T-helper 22 cell (primary cell): ENCODE measurements around the gene LMOD3.

Source experiments
- DNase-seq: peaks from one replicate; pipeline ENCODE4 v3.0.0-alpha.2; 2020; ENCODE audit warnings: low read depth

Gene LMOD3

DNA sequence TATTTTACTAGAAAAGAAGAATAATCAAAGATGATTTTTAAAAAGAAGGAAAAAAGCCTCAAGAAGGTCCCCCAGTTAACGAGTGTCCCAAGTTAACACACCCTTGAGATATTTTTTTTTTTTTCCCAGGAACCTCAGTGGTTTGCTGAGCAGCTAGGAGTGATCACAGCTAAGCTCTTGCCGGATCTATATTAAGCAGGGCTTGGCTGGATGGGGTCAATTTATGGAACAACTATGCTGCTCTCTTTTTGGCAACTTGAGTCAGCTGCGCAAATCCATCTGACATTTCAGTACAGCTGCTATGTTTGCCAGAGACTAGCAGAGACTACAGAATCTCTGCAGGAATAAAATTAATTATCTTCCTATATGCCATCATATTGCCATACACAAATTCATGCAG lies at the start of gene LMOD3:
Gene LMOD3, minus strand, starts transcription at position 193 of the 400 bp plus-strand sequence. CDS start 209 bp downstream, outside the sequence.
- DNase-seq = no peak

- no peak for DNase-seq
Measured at GRCh38 chr3:69172058-69172457, 49.7 kb upstream of the LMOD3 start.

DNA sequence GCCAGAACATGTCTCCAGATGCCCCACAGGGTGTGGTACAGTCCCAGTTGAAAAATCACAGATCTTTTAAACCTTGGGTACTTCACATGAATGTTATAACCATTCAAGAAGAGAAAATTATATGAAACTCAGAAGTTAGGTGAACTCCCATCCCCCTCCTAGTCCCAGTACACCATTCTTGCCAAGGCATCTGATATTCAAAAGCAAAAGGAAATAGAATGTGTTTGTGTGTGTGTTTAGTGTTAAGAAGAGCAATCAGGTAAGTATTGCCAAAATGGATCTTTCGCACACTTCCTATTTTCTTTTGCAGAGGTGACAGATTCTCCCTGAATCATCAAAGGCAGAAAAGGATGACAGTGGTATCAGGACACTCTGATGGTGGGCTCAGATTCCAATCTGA lies 44.1 kb upstream of the LMOD3 start:
- no peak for DNase-seq

DNA sequence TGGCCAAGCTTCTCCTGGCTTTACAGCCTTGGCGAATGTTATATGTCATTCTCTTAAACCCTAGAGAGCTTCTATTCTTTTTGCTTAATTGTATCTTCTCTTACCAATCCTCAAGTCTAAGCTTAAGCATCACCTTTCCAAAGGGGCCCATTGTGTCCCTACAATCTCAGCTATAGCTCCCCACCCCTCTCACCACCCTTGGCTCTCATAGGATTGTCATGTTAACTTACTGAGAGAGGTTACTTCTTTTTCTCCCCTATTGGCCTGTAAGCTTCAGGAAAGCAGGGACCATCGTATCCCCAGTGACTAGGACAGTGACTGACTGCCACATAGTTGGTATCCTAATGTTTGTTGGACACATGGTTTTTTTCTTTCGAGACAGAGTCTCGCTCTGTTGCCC lies 43.3 kb upstream of the LMOD3 start:
- no peak for DNase-seq

DNA sequence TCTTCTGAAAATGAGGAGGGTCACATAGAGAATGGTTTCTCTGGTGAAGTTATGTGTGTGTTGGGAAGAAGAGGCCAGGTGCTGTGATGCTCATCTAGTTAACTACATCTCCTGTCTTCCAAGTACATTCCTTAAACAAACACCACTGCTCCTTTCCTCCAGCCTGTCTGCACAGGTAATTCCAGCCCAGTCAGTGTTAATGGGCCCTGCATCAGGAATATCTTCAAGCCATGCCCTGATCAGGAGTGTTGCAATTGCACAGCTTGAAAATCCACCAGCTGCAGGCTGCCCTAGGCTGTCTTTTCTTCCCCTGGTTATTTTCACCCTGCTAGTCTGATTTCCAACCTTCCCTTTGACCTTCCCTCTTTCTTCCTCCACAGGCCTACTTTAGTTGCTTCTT lies 41.9 kb upstream of the LMOD3 start:
- DNase-seq = no peak

- DNase-seq = no peak
Measured at GRCh38 chr3:69162308-69162980, 40.0 kb upstream of the LMOD3 start.

DNA sequence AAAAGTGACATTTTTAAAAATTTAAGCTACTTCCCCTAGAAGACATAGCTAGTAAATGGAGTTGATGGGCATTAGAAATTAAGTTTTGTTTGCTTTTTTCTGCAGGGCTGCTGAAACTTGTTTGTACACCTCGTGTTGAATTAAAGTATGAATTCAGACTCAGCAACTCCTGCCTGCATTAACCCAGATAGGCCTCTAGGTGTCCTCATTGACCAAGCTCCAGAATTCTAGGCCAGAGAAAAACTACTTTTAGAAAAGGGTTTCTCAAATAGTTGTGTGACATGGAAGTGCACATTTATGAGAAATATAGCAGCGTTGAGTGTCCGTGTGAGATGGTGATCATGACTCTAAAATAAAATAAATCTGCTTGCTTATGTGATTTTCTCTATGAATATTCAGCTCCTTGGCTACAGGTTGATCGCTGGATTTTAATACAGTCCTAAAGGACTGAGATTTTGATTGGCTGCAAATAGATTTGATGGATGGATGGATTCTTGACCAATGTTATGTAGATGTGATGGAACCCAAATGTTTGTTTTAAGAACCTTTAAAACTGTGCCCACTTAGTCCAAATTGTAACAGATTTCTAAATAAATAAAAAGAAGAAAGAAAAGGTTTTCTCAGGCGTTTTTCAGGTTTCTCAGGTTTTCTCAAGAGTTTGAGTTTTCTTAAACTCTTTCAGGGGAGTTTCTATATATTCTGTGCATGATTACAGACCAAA lies 39.4 kb upstream of the LMOD3 start:
- DNase-seq = no peak

GRCh38 chr3:69160525-69160924 lies 38.1 kb upstream of the LMOD3 start:
- no peak for DNase-seq

GRCh38 chr3:69160107-69160506 lies 37.7 kb upstream of the LMOD3 start:
- no peak for DNase-seq

- DNase-seq = no peak
Measured at GRCh38 chr3:69149586-69149985, 27.2 kb upstream of the LMOD3 start.

DNA sequence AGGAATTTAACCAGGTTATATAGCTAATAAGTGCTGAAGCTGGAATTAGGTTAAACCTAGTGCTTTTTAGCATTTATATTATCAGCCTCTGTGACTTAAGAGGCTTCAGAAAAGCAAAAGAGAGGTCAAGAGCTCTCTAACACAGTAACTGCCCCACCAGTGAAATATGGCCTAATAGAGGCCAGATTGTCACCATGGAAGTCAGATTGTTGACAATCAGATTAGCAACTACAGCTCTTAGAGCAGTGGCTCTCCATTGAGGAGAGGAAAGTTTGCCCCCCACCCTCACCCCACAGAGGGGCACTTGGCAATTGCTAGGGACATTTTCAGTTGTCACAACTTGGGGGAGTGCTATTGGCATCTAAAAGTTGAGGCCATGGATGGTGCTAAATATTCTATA lies 23.3 kb upstream of the LMOD3 start:
- no peak for DNase-seq

DNA sequence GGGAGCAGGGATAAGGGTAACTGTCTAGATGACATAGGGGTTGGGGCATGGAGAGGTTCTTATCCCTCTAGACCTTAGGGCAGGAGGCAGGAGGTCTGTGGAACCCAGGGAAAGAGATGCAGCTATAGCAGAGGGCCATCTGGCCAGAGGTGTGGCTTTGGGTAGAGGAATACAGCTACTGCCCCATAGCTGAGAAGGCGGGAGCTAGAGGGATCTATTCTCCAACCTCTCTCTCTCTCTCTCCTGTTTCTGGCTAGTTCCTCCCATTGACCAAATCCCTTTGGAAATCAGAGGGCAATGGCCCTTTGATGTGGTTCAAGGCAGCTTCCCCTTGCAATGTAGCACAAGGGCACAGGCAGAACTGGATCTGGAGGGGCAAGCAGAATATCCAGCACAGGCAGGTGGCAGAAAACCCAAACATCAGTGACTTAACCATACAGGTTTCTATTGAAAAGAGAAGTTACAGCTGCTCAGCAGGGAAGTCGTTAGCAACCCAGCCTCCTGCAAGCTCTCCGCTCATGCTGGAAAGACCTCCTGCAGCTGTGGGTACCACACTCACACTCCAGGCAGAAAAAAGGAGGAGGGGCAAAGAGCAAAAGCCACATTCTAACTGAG lies 22.3 kb upstream of the LMOD3 start:
- DNase-seq = no peak

DNA sequence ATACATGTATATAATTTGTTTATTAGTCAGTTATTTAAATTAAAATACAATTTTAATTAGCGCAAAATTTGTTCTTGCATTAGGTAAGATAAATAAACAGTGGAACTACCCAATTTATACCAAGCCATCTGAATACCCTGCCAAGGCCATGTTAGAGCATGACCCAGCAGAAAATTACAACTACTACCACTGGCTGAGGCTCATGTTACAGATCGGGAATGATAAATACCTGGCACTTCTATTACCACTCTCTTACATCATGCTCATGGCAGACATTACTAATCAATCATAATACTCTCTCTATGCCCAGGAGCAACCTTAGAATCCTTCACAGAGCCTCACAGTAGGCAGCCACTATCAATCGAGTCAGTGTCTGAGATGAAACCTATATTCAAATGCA lies 21.2 kb upstream of the LMOD3 start:
- no peak for DNase-seq

GRCh38 chr3:69142797-69143454 lies 20.5 kb upstream of the LMOD3 start:
- no peak for DNase-seq

DNA sequence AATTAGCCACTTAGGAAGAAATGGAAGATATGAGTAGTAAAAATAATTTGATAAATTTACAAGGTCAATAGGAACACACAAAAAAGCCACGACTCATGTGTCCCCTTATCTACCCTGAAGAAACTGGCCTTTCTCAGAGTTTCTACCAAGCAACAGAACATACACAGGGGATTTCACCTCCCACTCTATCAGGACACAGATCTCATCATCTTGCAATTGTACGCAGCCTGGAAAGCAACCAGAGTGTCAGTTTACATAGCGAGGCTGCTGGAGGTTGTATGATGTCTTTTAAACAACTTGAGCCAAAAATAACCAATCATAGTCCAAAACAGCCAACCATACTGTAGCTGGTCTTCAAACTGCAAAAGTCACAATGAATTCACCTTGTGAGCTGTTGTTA lies 19.7 kb upstream of the LMOD3 start:
- no peak for DNase-seq

GRCh38 chr3:69141313-69141712 lies 18.9 kb upstream of the LMOD3 start:
- DNase-seq = no peak

DNA sequence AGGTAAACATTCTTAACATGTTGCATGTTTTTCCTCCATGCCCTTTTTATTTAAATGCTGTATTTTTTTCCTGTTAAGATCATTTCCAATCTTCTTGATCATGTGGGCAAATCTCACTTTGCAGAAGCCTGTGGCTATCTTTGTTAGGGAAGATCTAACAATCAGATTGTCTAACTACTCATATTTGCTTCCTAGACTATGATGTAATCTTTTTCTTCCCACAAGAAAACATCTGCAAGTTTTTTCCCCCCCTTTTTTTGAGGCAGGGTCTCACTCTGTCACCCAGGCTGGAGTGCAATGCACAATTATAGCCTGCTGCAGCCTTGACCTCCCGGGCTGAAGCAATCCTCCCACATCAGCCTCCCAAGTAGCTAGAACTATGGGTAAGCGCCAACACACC lies 15.0 kb upstream of the LMOD3 start:
- DNase-seq = no peak

- no peak for DNase-seq
Measured at GRCh38 chr3:69137005-69137404, 14.6 kb upstream of the LMOD3 start.

DNA sequence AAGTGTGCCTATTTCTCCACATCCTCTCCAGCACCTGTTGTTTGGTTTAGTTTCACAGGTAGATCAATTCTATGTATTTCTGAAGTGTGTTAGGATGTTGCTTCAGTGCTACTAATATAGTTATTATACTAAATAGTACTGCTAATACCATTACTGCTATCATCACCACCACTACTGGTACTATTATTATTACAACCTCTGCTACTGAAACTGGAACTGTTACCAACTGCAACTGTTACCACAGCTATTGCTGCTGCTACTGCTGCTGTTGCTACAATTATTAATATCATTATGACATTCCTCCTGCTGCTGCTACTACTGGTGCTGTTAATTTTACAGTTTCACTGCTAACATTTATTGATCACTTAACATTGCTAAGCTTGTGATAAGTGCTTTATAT lies 8.3 kb upstream of the LMOD3 start:
- no peak for DNase-seq

- DNase-seq = no peak
Measured at GRCh38 chr3:69129531-69129930, 7.1 kb upstream of the LMOD3 start.

DNA sequence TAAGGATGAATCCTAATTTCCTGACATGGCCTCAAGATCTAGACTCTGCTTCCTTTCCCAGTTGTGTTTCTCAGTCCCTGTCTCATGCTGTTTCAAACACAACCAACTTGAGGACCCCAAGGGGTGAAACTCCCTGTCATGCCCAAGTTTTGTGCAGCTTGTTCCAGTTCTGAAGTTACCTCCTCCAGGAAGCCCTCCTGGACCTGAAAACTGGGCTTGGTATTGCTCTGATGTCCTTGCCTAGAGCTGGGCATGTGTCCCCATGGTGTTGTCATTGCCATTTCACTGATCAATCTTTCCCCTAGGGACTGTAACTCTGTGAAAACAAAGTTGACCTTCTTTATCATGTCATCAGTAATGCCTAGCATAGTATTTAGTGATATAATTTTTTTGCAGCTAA lies 6.1 kb upstream of the LMOD3 start:
- DNase-seq = no peak

- DNase-seq = no peak
Measured at GRCh38 chr3:69126999-69127398, 4.6 kb upstream of the LMOD3 start.

DNA sequence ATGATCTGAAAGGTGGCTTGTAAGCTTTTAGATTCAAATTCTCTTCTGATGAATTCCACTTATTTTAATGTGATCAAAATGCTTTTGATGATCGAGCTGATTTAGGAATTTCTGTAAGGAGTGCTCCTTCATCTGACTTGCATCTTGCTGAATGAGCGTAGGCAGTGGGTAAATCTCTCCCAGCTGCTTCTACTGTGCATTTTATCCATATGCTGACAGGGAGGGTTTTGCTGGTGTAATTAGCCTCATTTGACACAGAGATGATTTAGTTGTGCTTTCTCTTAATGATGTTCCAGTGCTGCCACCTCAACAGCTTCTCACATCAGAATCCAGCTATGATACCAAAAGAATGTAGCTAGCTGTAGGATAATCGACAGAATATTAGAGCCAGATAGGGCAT lies 3.8 kb upstream of the LMOD3 start:
- no peak for DNase-seq
